GM19099 (cell line): ENCODE results near the gene MOB1A.
A peak's percentile ranks its signal among the peaks of the same experiment; 100 is the strongest.

Experiments used
- POLR2A ChIP-seq: IDR thresholded peaks from 3 replicates; pipeline ENCODE4 v1.6.1; 2011; ENCODE audit warnings: low read depth; ENCODE audit not compliant: insufficient read length; ENCODE audit errors: extremely low read depth

MOB1A gene

DNA sequence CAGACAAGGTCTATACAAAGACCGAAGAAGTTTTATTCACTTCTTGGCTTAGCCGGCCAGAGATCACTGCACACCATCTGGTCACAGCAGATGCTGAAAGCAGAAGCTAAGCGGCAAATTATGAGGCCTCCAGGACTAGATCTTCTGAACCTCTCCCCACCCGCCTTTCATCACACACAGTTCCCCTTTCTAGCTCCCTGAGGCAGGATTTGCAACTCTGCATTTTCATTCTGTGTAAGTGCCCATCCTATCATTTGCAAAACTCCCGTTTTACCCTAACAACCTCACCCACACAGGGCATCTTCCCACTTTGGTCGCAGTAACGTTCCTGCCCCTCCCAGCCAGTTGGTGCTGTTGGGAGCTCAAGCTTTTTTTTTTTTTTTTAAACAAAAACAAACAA, 3.1 kb upstream of the MOB1A start:
- peak; percentile 59 for TF ChIP-seq POLR2A

- TF ChIP-seq POLR2A, result no peak
These were observed 585 bp upstream of the MOB1A start for GRCh38 chr2:74179063-74179865.

DNA sequence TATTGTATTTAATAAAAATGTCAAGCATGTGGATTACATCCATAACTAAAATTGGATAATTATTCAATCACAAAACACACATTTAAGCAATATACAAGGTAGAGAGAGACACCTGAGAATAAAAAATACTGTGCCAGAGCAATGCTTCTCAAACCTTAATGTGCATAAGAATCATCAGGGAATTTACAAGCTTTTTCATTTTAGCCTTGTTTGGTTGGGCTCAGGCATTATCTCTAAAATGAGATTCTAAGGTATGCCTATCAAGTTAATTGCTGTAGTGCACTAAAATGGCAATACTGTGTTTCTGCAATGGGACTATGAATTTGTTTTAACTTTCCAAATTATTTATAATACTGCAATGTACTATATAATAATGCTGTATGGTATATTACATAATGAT, 983 bp downstream of the MOB1A start:
- TF ChIP-seq POLR2A, result no peak

- TF ChIP-seq POLR2A, result peak; percentile 20
These were observed 3.8 kb downstream of the MOB1A start for GRCh38 chr2:74174909-74175308.

- TF ChIP-seq POLR2A, result no peak
These were observed 9.9 kb downstream of the MOB1A start for GRCh38 chr2:74168739-74169138.

DNA sequence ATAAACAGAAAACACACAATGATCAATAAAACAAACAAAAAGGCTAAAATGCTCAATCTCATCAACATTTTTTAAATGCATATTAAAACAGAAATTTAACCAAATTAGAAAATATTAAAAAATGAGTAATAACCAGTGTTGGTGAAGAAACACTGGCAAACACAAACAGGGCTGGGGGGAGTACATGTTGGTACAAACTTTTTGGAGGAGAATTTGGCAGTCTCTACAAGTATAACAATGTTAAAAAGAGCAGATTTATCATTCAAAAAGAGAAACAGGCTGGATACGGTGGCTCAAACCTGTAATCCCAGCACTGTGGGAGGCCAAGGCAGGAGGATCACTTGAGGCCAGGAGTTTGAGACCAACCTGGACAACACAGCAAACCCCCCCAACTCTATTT, 13.9 kb downstream of the MOB1A start:
- TF ChIP-seq POLR2A, result no peak

DNA sequence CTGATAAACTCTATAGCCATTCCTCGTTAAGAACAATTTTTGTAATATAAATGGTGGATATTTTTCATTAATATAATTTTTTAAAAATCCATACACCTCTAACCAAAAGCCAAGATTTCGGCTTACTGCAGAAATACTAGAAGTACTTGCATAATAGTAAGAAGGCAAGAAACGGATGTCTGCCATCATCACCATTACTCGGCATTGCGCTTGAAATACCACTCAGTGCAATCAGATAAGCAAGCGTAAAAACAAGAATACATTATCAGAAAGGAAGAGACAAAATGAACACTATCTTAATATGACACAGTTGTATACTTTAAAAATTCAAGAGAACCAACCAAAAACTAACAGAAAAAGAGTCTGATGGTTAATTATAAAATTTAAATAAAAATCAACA, 15.7 kb downstream of the MOB1A start:
- TF ChIP-seq POLR2A, result no peak

DNA sequence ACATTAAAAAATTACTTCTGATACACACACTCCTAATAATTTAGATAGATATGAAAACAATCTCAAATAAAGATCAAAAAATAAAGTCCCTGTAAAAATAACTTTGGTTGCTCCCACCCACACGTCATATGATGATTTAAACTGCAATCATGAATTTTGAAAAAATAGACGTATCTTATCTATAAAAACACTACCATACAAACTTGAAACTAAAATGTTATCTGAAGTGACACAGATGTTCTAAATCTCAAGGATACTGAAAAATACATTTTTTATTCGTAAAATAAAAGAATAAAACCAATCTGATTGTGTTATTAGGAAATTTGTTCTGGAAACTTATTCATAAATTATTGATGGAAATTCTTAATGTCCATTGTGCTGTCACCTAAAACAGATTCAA, 22.8 kb downstream of the MOB1A start:
- no peak for TF ChIP-seq POLR2A

GRCh38 chr2:74152954-74153353, 25.7 kb downstream of the MOB1A start:
- TF ChIP-seq POLR2A, result no peak

- TF ChIP-seq POLR2A, result no peak
These were observed 28.9 kb downstream of the MOB1A start for GRCh38 chr2:74149570-74150319.

- TF ChIP-seq POLR2A, result no peak
These were observed 29.5 kb downstream of the MOB1A start for GRCh38 chr2:74149247-74149525.

GRCh38 chr2:74148457-74149246, 30.0 kb downstream of the MOB1A start:
- no peak for TF ChIP-seq POLR2A

DNA sequence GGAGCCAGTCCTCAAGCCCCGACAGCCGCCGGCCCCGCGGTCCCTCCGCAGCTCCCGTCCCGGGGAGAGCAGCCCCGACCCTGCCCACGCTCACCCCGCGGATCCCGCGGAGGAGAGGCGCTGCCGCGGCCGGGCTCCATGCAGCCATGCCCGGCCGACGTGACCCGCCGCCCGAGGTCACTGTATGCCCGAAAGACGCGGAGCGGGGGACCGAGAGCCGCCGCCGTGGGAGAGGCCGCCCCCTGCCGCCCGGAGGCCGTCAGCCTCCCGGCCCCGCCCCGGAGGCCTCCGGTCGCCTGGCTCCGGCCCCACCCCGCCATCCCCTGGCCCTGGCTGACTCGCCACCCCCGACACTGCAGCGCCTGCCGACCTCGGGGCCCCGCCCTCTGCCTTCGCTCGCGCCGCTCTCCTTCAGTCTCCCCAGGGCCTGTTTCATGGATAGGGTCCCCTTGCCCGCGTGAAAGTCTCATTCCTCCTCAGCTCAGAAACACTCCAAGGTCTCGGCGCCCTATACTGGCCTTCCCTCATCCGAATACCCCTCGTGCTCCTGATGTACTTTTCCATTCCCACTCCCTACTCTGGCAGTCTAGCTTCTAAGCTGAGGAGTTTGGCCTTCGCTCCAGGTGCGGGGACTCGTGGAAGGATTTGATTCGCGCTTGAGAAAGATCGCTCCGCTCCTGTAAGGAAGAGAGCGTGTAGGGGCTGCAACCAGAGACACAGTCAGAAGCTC, 30.8 kb downstream of the MOB1A start, which contains the start of gene BOLA3:
TSS of gene BOLA3 (minus strand) at position 186 of the 730 bp plus-strand sequence. CDS start at position 148, 38 bp downstream.
- peak; percentile 91 for TF ChIP-seq POLR2A

GRCh38 chr2:74146929-74147726, 31.6 kb downstream of the MOB1A start:
- TF ChIP-seq POLR2A, result no peak
